Breast epithelium (tissue), 3 donors: ENCODE results near the gene RPS6KA4.

Experiments
- CTCF ChIP-seq, 3 donors: fragments of 450-650 bp; IDR thresholded peaks; one replicate each; pipeline ENCODE4 v1.5.1; 2016 to 2017; ENCODE audit warnings: antibody characterized with exemption in 3 of 3, mild to moderate bottlenecking in 3 of 3, moderate library complexity in 3 of 3
- POLR2A ChIP-seq: fragments of 450-650 bp; IDR thresholded peaks from one replicate; pipeline ENCODE4 v1.6.1; 2016; ENCODE audit warnings: antibody characterized with exemption, mild to moderate bottlenecking, moderate library complexity

GRCh38 chr11:64391839-64392238 is 32.9 kb downstream of the RPS6KA4 start:
- no peak for TF ChIP-seq POLR2A
- TF ChIP-seq CTCF (IDR thresholded peaks at IDR 0.05): no peak
